ENCODE data around the gene INIP. TPM values are rescaled to one million over a fixed set of nuclear protein-coding genes. Genes with fewer than 3 reads are reported as not detected.
"Not testable (repeated sequence)": the region's sequence is repeated elsewhere in the genome, so short reads cannot be mapped to it uniquely, and the experiment has no call there.

The INIP gene
- total RNA-seq, 1 donor from 2014 or later, result 29.1 TPM

- DNase-seq (ENCODE audit: low spot score), result not testable (repeated sequence)
These were observed 44.7 kb downstream of the INIP start for GRCh38 chr9:112673221-112673620.

- DNase-seq (ENCODE audit: low spot score), result no peak
These were observed 46.8 kb downstream of the INIP start for GRCh38 chr9:112670991-112671625.

GRCh38 chr9:112669326-112669725, 48.6 kb downstream of the INIP start:
- no peak for DNase-seq (ENCODE audit: low spot score)

- no peak for DNase-seq (ENCODE audit: low spot score)
These were observed 52.6 kb downstream of the INIP start for GRCh38 chr9:112665347-112665746.

GRCh38 chr9:112664531-112664930, 53.4 kb downstream of the INIP start:
- DNase-seq (ENCODE audit: low spot score), result no peak

- DNase-seq (ENCODE audit: low spot score), result no peak
These were observed 54.2 kb downstream of the INIP start for GRCh38 chr9:112663681-112664080.

- DNase-seq (ENCODE audit: low spot score), result no peak
These were observed 58.0 kb downstream of the INIP start for GRCh38 chr9:112659906-112660305.

- DNase-seq (ENCODE audit: low spot score), result no peak
These were observed 62.2 kb downstream of the INIP start for GRCh38 chr9:112655668-112656067.

GRCh38 chr9:112654282-112654681, 63.6 kb downstream of the INIP start:
- no peak for DNase-seq (ENCODE audit: low spot score)

GRCh38 chr9:112648624-112649023, 69.3 kb downstream of the INIP start:
- no peak for DNase-seq (ENCODE audit: low spot score)

GRCh38 chr9:112647596-112647995, 70.3 kb downstream of the INIP start:
- no peak for DNase-seq (ENCODE audit: low spot score)

- no peak for DNase-seq (ENCODE audit: low spot score)
These were observed 75.8 kb downstream of the INIP start for GRCh38 chr9:112642126-112642525.

GRCh38 chr9:112640311-112640710, 77.6 kb downstream of the INIP start:
- no peak for DNase-seq (ENCODE audit: low spot score)

Other genes starting within 250 kb of the INIP start
- 12.2 TPM for gene KIAA1958, start 231.3 kb downstream of the INIP start, total RNA-seq
- 13.1 TPM for gene SNX30, start 32.6 kb upstream of the INIP start, total RNA-seq
- gene SLC46A2, start 172.8 kb upstream of the INIP start, total RNA-seq, result 4.2 TPM